Endothelial cell of umbilical vein (primary cell): Measurements from ENCODE around the gene CYSLTR2. TPM values are rescaled to one million over a fixed set of nuclear protein-coding genes. Genes with fewer than 3 reads are reported as not detected.

Experiments used
- BruUV-seq: library from RNA; stranded (reverse); fragments of 400-500 nt; replicated peaks from 2 replicates; lab custom pipeline; 2021; lab: Mats Ljungman, UMichigan
- CTCF ChIA-PET: fragments of 300-600, 350-600 bp; sonication (Branson Sonifier 250); formaldehyde crosslinking; loops from one replicate; lab custom pipeline; 2021; ENCODE audit warnings: antibody characterized with exemption, inconsistent platforms; lab: Charles Lee
- POLR2A ChIA-PET: fragments of 300-600, 350-600 bp; sonication (Branson Sonifier 250); formaldehyde crosslinking; loops from one replicate; lab custom pipeline; 2021; ENCODE audit warnings: antibody characterized with exemption, inconsistent platforms; lab: Charles Lee
- DNase-seq: peaks from one replicate; pipeline ENCODE4 v3.0.0-alpha.2; 2011; ENCODE audit warnings: low read depth, low spot score
- FAIRE-seq: peaks from 2 replicates; lab custom pipeline; 2011; peaks lifted over from hg19 to GRCh38; lab: Jason Lieb, UNC
- H2AFZ ChIP-seq: 2 replicates; pipeline ENCODE4 v1.6.0; 2012; ENCODE audit warnings: low read depth, low read length, control low read depth, inconsistent platforms
- H3K27ac ChIP-seq: 2 replicates; pipeline ENCODE4 v1.5.1; 2011; ENCODE audit warnings: low read depth, mild to moderate bottlenecking, control low read depth, low read length, moderate library complexity; ENCODE audit not compliant: insufficient read depth
- H3K27me3 ChIP-seq, 2 experiments: 2 replicates each; pipeline versions ENCODE4 v1.6.0 to v1.6.1; 2011; ENCODE audit warnings: low read length in 2 of 2, mixed read lengths in 1 of 2; ENCODE audit not compliant: control insufficient read depth in 2 of 2, insufficient read depth in 2 of 2
- H3K36me3 ChIP-seq, 2 experiments: 2 replicates in 1 of 2; 3 replicates in 1 of 2; pipeline ENCODE4 v1.5.1; 2011; ENCODE audit warnings: low read length in 2 of 2, mild to moderate bottlenecking in 1 of 2, moderate library complexity in 1 of 2; ENCODE audit not compliant: control insufficient read depth in 2 of 2, insufficient read depth in 2 of 2; ENCODE audit errors: extremely low read depth in 1 of 2
- H3K4me1 ChIP-seq: 3 replicates; pipeline ENCODE4 v1.5.1; 2011; ENCODE audit warnings: mild to moderate bottlenecking, low read length; ENCODE audit not compliant: control insufficient read depth, insufficient read depth; ENCODE audit errors: extremely low read depth
- H3K4me2 ChIP-seq: 2 replicates; pipeline ENCODE4 v1.6.1; 2011; ENCODE audit warnings: low read length, control low read depth, mixed read lengths; ENCODE audit not compliant: insufficient read depth
- H3K4me3 ChIP-seq, 3 experiments: fragments of 200-600 bp in 1 of 3; sonication (generic), shearing (Covaris generic) in 1 of 3; replicated peaks in 1 of 3; 2 replicates each; pipeline ENCODE4 v1.5.1; 2011 to 2016; ENCODE audit warnings: control low read depth in 3 of 3, low read length in 3 of 3, mild to moderate bottlenecking in 2 of 3, inconsistent platforms in 1 of 3, low read depth in 1 of 3, moderate library complexity in 1 of 3; ENCODE audit not compliant: insufficient read depth in 1 of 3
- H3K79me2 ChIP-seq: 2 replicates; pipeline ENCODE4 v1.6.0; 2012; ENCODE audit warnings: low read length, inconsistent platforms; ENCODE audit not compliant: control insufficient read depth, insufficient read depth
- H3K9ac ChIP-seq: replicated peaks from 2 replicates; pipeline ENCODE3; 2011; ENCODE audit warnings: low read length, control low read depth; ENCODE audit not compliant: insufficient read depth; ENCODE audit errors: extremely low read depth
- H3K9me1 ChIP-seq: replicated peaks from 3 replicates; pipeline ENCODE4 v1.6.0; 2011; ENCODE audit warnings: mild to moderate bottlenecking, low read length; ENCODE audit not compliant: control insufficient read depth, insufficient read depth; ENCODE audit errors: extremely low read depth
- H3K9me3 ChIP-seq: replicated peaks from 2 replicates; pipeline ENCODE4 v1.5.1; 2012; ENCODE audit warnings: low read length, inconsistent platforms; ENCODE audit not compliant: control insufficient read depth, insufficient read depth
- H4K20me1 ChIP-seq: replicated peaks from 2 replicates; pipeline ENCODE3; 2011; ENCODE audit warnings: mild to moderate bottlenecking, low read length; ENCODE audit not compliant: control insufficient read depth, insufficient read depth; ENCODE audit errors: extremely low read depth
- CTCF ChIP-seq, 2 donors: IDR thresholded peaks; 1 replicate in 1 of 2; 2 replicates in 1 of 2; pipeline ENCODE4 v1.5.1; 2011; ENCODE audit warnings: low read length in 2 of 2, mild to moderate bottlenecking in 2 of 2, moderate library complexity in 2 of 2, control low read depth in 1 of 2, inconsistent platforms in 1 of 2, low read depth in 1 of 2; ENCODE audit not compliant: insufficient read depth in 1 of 2; ENCODE audit errors: extremely low read depth in 1 of 2
- EZH2 ChIP-seq: IDR thresholded peaks from 2 replicates; pipeline ENCODE4 v1.6.1; 2012; ENCODE audit warnings: borderline replicate concordance, low read depth, mild to moderate bottlenecking, moderate library complexity, low read length, inconsistent platforms; ENCODE audit not compliant: severe bottlenecking
- FOS ChIP-seq: IDR thresholded peaks from 2 replicates; pipeline ENCODE4 v1.6.1; 2011; ENCODE audit warnings: mild to moderate bottlenecking, low read length, moderate library complexity, borderline replicate concordance; ENCODE audit not compliant: insufficient read depth
- GATA2 ChIP-seq: IDR thresholded peaks from 2 replicates; pipeline ENCODE4 v1.7.0; 2011; ENCODE audit warnings: low read depth, mild to moderate bottlenecking, moderate library complexity, mixed read lengths, low read length; ENCODE audit not compliant: insufficient read length, insufficient read depth
- JUN ChIP-seq: IDR thresholded peaks from 2 replicates; pipeline ENCODE4 v1.6.1; 2011; ENCODE audit warnings: borderline replicate concordance, low read depth; ENCODE audit not compliant: insufficient read length, insufficient read depth
- MAX ChIP-seq: IDR thresholded peaks from 2 replicates; pipeline ENCODE4 v1.6.1; 2011; ENCODE audit not compliant: insufficient read depth, insufficient read length
- MYC ChIP-seq: IDR thresholded peaks from one replicate; pipeline ENCODE4 v1.6.1; 2011; ENCODE audit warnings: mild to moderate bottlenecking, low read depth, low read length
- POLR2A ChIP-seq: IDR thresholded peaks from 2 replicates; pipeline ENCODE4 v1.6.1; 2012; ENCODE audit warnings: low read depth, mild to moderate bottlenecking, control low read depth, low read length
- POLR2AphosphoS5 ChIP-seq: IDR thresholded peaks from 2 replicates; pipeline ENCODE4 v1.6.1; 2012; ENCODE audit warnings: low read depth, mild to moderate bottlenecking, control low read depth, low read length, moderate library complexity; ENCODE audit not compliant: insufficient read depth
- dilution Hi-C: fragments of 300-500 bp; cut with MboI; formaldehyde crosslinking; loops from one replicate; pipeline ENCODE4 v1.15.0; 2019; ENCODE audit warnings: low sequenced_read_pairs; ENCODE audit not compliant: extremely low pct_ligation_motif_present
- intact Hi-C: fragments of 100-400 bp; cut with micrococcal nuclease; formaldehyde crosslinking; loops from one replicate; pipeline ENCODE4 v1.10.0; 2022
- polyA plus RNA-seq, 4 experiments: library from polyadenylated mRNA; depleted of rRNA in 3 of 4; stranded (reverse) in 3 of 4; unstranded in 1 of 4; fragments of >200 nt; gene quantifications; 2 replicates each; pipeline versions ENCODE4 v1.2.1 to v1.2.3, GENCODE V29; 2011 to 2012; ENCODE audit warnings: missing spikeins in 1 of 4
- total RNA-seq: library from RNA; stranded (reverse); gene quantifications from 2 replicates; pipeline ENCODE4 v1.2.3, GENCODE V29; 2021

CYSLTR2 gene
- total and polyA plus RNA-seq, 2 donors (not counting 3 experiments of a cell fraction or from before 2014, with no cell fraction given): 0.10 to 0.31 TPM

DNA sequence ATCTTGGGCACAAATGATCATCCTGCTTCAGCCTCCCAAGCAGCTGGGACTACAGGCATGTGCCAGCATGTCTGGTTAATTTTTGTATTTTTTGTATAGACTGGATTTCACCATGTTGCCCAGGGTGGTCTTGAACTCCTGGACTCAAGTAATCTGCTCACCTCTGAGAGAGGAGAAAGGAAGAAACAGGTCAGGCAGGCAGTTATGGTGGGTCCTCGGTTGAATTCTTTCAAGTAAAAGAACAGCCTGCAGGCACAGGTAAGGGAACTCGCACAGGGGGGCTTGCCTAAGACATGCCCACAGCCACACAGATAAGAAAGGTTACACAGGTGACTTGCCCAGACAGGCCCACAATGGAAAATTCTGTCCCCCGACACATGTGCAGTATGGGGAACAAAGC lies 34.8 kb upstream of the CYSLTR2 start:
- Histone ChIP-seq H3K4me3 (no peak overlapping the region), H4K20me1 (no peaks in the 10 kb centered on the region), H3K36me3 (no peaks in the 10 kb centered on the region), H2AFZ (no peak overlapping the region), H3K9me3 (no peaks in the 10 kb centered on the region), H3K4me1 (no peaks in the 10 kb centered on the region), H3K4me2 (no peak overlapping the region), H3K9me1 (no peaks in the 10 kb centered on the region), H3K27ac (no peak overlapping the region), H3K9ac (no peak overlapping the region), H3K27me3 (no peaks in the 10 kb centered on the region), H3K79me2 (no peaks in the 10 kb centered on the region)
- intact Hi-C loops (no loop called here), dilution Hi-C loops (no loop called here)
- ChIA-PET POLR2A (no interaction called here), CTCF (interaction anchor here (0.8 kb wide), 1 partner anchor 406 kb away, joined by 3 read pairs; no protein-coding TSS in a partner anchor)
- DNase-seq (no peak), FAIRE-seq (no peak)
- no peak for TF ChIP-seq JUN
- TF ChIP-seq FOS: no peak
- no peak for TF ChIP-seq GATA2
- TF ChIP-seq POLR2A: no peak
- TF ChIP-seq POLR2AphosphoS5: no peak
- TF ChIP-seq MAX: no peak
- TF ChIP-seq CTCF (IDR thresholded peaks at IDR 0.05; ENCODE audit: extremely low read depth in 1 of 2, insufficient read depth in 1 of 2, low read depth in 1 of 2, low read length in 2 of 2): no peak
- TF ChIP-seq EZH2: no peak
- TF ChIP-seq MYC: no peak
- BruUV-seq: no TSS peak
